GM18499 (cell line): Measurements from ENCODE around the gene STRIP2.

Source experiments
- ATAC-seq: cut with Tn5 transposase; IDR thresholded peaks from one replicate; pipeline ENCODE4 v1.9.1; 2021; ENCODE audit warnings: moderate number of reproducible peaks; ENCODE audit not compliant: insufficient read depth, unreplicated experiment

Gene STRIP2

DNA sequence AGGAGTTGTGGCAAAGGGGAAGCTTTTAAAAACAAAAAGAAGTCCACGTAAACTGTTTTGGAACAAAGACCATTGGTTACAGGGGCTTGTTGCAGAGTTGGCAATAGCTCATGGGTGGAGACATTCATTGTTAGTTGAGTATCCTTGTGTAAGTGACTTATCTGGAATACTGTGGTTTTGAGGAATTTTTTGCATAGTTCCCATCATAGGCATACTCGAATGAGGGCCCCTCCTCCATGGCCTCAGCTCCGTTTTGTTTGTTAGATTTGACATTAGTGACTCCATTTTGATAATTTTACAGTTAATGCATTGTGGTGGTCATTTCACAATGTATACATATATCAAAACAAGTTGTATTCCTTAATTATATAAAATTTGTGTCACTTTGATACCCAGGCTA, 55.3 kb downstream of the STRIP2 start:
- no peak for ATAC-seq

DNA sequence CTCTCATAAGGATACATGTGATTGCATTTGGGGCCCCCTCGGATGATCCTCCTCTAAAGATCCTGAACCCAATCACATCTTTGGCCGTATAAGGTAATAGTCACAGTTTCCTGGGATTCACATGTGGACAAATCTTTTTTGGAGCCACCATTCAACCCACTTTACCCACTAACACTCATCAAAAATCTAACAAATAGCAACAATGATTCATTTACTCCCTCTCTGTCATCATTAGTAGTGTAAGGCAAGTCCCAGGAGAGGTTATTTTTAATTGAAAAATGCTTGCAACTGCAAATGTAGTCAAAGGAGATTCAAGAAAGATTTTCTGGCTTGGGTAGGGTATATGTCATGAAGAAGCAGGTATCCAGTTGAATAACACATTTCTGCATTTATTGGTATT, 58.2 kb downstream of the STRIP2 start:
- ATAC-seq = no peak

DNA sequence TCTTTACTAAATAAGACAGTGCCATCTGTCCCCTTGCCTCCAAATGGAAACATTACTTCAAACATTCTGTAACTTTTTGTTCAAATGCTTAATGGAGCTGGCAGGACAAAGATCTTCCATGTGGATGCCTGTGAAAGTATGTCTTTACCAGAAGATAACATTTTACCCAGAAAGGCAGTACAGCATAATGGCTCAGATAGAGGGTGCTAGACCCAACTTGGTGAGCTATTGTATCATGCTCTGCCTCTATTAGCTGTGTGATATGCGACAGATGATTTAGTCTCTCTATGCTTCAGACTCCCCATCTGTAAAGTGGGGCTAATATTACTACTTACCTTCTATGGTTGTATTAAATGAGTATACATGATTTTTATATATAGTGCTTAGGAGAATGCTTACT, 59.3 kb downstream of the STRIP2 start:
- ATAC-seq = peak; percentile 29

DNA sequence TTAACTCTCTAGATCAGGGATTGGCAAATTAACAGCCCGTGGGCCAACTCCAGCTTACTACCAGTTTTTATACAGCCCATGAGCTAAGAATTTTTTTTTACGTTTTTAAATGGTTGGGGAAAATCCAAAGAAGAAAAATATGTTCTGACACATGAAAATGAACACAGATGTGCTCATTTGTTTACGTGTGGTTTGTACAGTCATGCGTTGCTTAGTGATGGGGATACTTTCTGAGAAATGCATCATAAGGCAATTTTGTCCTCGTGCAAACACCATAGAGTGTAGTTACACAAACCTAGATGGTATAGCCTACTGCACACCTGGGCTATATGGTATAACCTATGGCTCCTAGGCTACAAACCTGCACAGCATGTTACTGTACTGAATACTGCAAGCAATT, 59.8 kb downstream of the STRIP2 start:
- peak; percentile 62 for ATAC-seq

GRCh38 chr7:129495987-129496386, 61.8 kb downstream of the STRIP2 start:
- no peak for ATAC-seq

GRCh38 chr7:129496653-129497052, 62.4 kb downstream of the STRIP2 start:
- ATAC-seq = no peak

GRCh38 chr7:129497156-129497555, 62.9 kb downstream of the STRIP2 start:
- ATAC-seq = no peak

GRCh38 chr7:129498021-129498420, 63.8 kb downstream of the STRIP2 start:
- no peak for ATAC-seq

GRCh38 chr7:129499999-129500398, 65.8 kb downstream of the STRIP2 start:
- no peak for ATAC-seq

- peak; percentile 61 for ATAC-seq
Observed at GRCh38 chr7:129501760-129502707, 67.8 kb downstream of the STRIP2 start, which contains the start of gene SMKR1. Gene SMKR1 (plus strand): TSS chr7:129502531. CDS start chr7:129502825, 294 bp downstream.

DNA sequence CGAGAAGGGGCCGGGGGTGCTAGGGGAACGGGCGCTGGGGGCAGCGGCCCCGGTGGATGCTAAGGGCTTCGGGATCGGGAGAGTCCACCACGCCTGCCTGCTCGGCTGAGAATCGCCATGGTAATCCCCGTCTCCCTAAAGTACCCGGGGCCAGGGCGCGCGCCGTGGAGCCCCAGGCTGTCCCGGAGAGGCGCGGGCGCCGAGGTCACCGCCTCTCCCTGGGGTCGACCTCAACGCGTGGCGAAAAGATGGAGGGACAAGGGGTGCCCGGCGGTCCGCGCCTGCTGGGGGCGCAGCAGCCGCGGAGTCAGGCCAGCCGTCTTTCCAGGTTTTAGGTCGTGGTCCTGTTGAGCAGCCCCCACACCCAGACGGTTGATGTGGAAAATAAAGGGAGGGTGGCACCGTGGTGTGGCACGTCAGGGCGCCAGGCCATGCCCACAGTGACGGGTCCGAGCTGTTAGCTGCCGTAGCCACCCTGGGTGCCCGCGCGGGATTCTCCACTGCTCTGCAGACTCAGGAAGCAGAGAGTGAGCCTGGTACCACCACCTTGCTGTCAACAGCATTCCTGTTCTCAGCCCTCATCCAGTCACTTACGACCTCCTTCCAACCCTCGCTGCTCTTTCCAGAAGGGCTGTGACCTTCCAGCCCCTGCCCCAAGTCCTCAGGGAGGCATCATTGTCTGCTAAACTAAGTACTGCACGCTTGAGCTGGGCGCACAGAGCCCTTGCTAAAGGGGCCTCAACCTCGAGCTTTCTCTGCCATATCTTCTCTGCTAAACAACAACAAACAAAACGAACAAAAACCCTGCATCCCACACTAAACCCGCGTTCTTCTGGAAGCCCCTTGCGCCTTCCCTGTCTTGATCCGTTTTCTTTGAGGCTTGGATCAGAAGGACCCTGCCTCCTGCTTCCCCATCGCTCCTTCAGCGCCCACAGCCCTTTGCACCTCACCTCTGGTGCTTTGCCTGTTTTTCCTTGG, 68.8 kb downstream of the STRIP2 start:
- ATAC-seq = no peak

GRCh38 chr7:129503725-129504124, 69.5 kb downstream of the STRIP2 start:
- no peak for ATAC-seq

- no peak for ATAC-seq
Observed at GRCh38 chr7:129512192-129512591, 78.0 kb downstream of the STRIP2 start.

DNA sequence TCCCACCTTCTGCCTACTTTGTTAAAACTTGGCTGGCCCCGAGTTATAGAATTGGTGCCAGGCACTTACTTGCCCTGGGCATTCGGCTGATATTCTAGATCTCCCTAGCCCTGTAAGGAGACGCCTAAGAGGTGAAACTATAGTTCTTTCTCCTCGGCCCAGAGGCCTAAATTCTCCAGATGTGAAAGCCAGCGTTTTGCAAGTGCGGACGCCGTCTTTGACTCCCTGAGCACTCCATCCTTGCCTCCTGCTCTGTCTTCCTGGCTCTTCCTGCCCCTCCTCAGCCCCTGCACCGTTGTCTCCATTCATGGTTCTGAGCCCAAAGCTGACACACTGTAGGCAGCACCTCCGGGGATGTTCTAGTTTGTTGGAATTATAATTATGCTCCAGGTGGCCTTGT, 79.3 kb downstream of the STRIP2 start:
- no peak for ATAC-seq

GRCh38 chr7:129514683-129515082, 80.5 kb downstream of the STRIP2 start:
- ATAC-seq = no peak

DNA sequence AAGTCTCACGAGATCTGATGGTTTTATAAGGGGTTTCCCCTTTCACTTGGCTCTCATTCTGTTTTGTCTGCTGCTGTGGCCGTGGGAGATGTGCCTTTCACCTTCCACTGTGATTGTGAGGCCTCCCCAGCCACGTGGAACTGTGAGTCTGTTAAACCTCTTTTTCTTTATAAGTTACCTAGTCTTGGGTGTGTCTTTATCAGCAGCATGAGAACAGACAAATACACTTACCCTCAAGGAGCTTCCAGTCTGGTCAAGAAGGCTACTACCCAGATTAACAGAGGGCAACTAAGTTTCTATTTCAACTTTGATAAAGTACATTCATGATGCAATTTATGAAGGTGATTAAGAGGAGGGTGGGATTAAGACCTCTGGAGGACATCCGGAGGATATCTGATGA, 81.1 kb downstream of the STRIP2 start:
- ATAC-seq = no peak

- ATAC-seq = no peak
Observed at GRCh38 chr7:129517931-129518330, 83.7 kb downstream of the STRIP2 start.

DNA sequence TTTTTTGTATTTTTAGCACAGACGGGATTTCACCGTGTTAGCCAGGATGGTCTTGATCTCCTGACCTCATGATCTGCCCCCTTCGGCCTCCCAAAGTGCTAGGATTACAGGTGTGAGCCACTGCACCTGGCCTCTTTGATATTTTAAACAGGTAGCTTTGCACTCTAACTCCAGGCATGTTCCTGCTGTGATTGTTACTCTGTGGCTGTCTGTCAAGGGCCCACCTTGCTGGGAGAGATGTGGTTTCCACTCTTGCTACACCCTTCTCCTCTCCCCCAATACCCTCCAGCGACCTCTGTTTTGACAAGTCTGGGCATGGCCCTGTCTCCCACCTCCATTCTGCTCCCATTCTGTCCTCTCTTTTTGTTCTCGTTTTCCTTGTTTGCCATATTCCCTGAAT, 85.2 kb downstream of the STRIP2 start:
- ATAC-seq = no peak

DNA sequence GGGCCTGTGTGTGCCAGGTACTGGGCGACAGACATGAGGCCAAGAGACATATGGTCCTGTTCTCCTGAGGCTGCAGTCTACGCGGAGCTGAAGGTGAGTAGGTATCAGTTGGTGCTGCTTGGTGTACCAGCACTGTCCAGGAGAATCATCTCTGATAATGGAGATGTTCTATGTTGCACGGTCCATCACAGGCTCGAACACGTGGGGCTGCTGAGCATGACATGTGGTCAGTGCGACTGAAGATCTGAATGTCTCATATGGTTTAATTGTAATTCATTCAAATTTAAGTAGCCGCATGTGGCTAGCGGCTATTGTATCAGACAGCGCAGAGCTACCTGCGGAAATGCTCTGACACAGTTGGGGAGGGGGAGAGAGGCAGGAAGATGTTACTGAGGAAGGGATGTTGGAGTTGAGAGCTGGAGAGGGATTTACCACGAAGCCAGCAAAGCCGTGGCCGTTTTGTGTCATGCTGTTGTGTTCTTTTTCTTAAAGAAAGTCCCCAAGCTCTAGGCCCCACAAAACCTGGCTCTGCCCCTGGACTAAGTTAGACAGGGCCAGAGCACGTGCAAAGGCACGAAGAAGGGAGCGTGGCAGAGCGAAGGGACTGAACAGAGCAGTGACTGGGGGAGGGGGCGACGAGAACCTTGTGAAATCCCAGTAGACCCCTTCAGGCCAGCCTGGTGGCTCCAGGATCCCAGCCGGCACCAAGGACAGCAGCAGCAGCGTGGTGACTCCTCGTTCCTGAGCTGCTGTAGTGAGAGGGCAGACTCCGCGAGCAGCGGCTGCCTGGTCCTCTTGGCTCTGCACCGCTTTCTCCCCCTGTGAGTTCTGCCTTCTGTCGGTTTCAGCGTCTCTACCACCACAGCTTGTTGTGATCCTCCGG, 88.1 kb downstream of the STRIP2 start:
- ATAC-seq = no peak

- no peak for ATAC-seq
Observed at GRCh38 chr7:129522971-129523340, 88.7 kb downstream of the STRIP2 start.
